Measurements from ENCODE around the gene TSGA10IP. TPM values are rescaled to one million over a fixed set of nuclear protein-coding genes. Genes with fewer than 3 reads are reported as not detected.

The TSGA10IP gene
- total RNA-seq, 1 experiment from 2014 or later = not detected

DNA sequence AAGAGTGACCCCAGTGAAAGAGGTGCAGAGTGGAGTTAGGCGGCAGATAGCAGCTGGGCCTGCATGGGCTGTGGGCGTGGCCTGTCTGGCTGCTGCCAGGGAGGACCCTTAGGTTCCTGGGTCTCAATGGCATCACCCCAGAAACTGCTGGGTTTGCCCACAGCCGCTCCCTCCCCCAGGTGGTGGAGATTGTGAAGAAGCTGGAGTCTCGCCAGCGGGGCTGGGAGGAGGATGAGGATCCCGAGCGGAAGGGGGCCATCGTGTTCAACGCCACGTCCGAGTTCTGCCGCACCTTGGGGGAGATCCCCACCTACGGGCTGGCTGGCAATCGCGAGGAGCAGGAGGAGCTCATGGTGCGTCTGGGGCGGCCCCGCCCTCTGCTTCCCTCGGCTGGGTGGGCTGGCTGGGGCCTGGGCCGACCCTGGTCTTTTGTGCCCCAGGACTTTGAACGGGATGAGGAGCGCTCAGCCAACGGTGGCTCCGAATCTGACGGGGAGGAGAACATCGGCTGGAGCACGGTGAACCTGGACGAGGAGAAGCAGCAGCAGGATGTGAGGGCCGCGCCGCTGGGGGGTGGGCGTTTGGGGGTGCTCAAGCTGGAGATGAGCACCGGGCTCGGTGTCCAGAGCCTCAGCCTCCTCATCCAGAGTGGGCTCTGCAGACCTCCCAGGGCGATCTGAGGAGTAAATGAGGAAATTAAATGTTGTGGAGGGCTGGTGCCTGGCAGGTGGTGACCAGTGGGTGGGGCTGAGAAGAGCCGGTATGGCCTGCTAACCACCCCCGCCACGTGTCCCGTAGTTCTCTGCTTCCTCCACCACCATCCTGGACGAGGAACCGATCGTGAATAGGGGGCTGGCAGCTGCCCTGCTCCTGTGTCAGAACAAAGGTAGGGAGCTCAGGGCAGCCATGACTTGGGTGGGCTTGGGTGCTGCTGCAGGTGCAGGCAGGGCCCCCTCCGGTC is 31.2 kb downstream of the TSGA10IP start:
- no peak for TF ChIP-seq EZH2 (IDR thresholded peaks at IDR 0.05; ENCODE audit: low read depth)
- TF ChIP-seq, protein P1, sequence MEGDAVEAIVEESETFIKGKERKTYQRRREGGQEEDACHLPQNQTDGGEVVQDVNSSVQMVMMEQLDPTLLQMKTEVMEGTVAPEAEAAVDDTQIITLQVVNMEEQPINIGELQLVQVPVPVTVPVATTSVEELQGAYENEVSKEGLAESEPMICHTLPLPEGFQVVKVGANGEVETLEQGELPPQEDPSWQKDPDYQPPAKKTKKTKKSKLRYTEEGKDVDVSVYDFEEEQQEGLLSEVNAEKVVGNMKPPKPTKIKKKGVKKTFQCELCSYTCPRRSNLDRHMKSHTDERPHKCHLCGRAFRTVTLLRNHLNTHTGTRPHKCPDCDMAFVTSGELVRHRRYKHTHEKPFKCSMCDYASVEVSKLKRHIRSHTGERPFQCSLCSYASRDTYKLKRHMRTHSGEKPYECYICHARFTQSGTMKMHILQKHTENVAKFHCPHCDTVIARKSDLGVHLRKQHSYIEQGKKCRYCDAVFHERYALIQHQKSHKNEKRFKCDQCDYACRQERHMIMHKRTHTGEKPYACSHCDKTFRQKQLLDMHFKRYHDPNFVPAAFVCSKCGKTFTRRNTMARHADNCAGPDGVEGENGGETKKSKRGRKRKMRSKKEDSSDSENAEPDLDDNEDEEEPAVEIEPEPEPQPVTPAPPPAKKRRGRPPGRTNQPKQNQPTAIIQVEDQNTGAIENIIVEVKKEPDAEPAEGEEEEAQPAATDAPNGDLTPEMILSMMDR (conservative IDR thresholded peaks at IDR 0.05) = no peak
- BruUV-seq (replicated peaks) = no TSS peak
- H4K20me1 ChIP-seq (ENCODE audit: insufficient read depth) = peaks cover 16% of the 10 kb centered on the region; the same call in 1 of the 2 replicates
- ChIA-PET CTCF (no interaction called here), POLR2A (ENCODE audit: unreplicated experiment) (no interaction called here)
- peaks cover 20% of the 10 kb centered on the region for H3K36me3 ChIP-seq (ENCODE audit: low read depth)
- H3K27me3 ChIP-seq (ENCODE audit: insufficient read depth, low read depth) = no peaks in the 10 kb centered on the region
- H3K9me2 ChIP-seq (ENCODE audit: insufficient read depth) = no peaks in the 10 kb centered on the region
- intact Hi-C loops (cut with micrococcal nuclease; ENCODE audit: unreplicated experiment) = no loop called here
- DNase-seq = no peak
- peaks cover 45% of the 10 kb centered on the region for H3F3A ChIP-seq (ENCODE audit: insufficient read depth, low read depth)
- H3K9me3 ChIP-seq (ENCODE audit: insufficient read depth, low read depth) = no peaks in the 10 kb centered on the region
- no peaks in the 10 kb centered on the region for H3K79me2 ChIP-seq (ENCODE audit: low read depth)
- no peak overlapping the region for H3K27ac ChIP-seq
- no peak overlapping the region for H3K4me2 ChIP-seq
- no peak overlapping the region for H2AFZ ChIP-seq
- H3K4me1 ChIP-seq (replicated peaks; ENCODE audit: insufficient read depth) = no peaks in the 10 kb centered on the region
- no peak overlapping the region for H3K4me3 ChIP-seq

DNA sequence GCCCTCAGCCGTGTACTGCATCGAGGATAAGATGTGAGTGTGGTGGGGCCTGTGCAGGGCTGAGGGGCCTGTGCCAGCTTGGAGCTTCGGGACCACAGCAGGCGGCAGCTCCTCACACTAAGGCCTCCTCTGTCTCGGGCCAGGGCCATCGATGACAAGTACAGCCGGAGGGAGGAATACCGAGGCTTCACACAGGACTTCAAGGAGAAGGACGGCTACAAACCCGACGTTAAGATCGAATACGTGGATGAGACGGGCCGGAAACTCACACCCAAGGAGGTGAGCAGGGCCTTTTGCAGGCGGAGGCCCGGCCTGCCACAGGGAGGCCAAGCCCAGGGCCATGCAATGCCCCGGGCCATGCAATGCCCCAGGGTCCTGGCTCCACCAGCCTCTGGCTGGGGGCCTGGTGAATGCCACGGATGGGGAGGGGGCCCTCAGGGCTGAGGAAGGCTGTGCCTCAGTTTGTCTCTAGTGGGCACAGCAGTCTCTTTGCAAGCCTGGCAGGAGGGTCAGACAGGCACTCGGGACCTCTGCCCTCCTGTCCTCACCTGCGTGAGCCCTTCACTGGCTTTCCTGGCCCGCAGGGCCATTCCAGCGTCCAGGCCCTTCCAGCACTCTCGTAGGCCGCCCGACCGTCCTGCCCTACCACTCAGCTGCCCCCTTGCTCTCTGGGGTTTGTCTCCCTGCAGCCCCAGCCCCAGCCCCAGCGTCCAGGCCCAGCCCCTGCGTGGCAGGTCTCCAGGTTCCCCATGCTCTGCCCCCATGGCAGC is 32.5 kb downstream of the TSGA10IP start:
- no peaks in the 10 kb centered on the region for H3K79me2 ChIP-seq (ENCODE audit: low read depth)
- TF ChIP-seq, protein P1 (conservative IDR thresholded peaks at IDR 0.05) = no peak
- TF ChIP-seq EZH2 (IDR thresholded peaks at IDR 0.05; ENCODE audit: low read depth) = no peak
- peaks cover 32% of the 10 kb centered on the region for H3F3A ChIP-seq (ENCODE audit: insufficient read depth, low read depth)
- intact Hi-C loops (cut with micrococcal nuclease; ENCODE audit: unreplicated experiment) = no loop called here
- BruUV-seq (replicated peaks) = no TSS peak
- H3K36me3 ChIP-seq (ENCODE audit: low read depth) = peaks cover 20% of the 10 kb centered on the region
- H3K4me3 ChIP-seq = no peak overlapping the region
- no peaks in the 10 kb centered on the region for H3K9me3 ChIP-seq (ENCODE audit: insufficient read depth, low read depth)
- ChIA-PET POLR2A (ENCODE audit: unreplicated experiment) (no interaction called here), CTCF (no interaction called here)
- DNase-seq = no peak
- peaks cover 16% of the 10 kb centered on the region; the same call in 1 of the 2 replicates for H4K20me1 ChIP-seq (ENCODE audit: insufficient read depth)
- no peaks in the 10 kb centered on the region for H3K9me2 ChIP-seq (ENCODE audit: insufficient read depth)
- no peaks in the 10 kb centered on the region for H3K27me3 ChIP-seq (ENCODE audit: insufficient read depth, low read depth)
- H3K27ac ChIP-seq = no peak overlapping the region
- H2AFZ ChIP-seq = no peak overlapping the region
- no peaks in the 10 kb centered on the region for H3K4me1 ChIP-seq (replicated peaks; ENCODE audit: insufficient read depth)
- H3K4me2 ChIP-seq = no peak overlapping the region

DNA sequence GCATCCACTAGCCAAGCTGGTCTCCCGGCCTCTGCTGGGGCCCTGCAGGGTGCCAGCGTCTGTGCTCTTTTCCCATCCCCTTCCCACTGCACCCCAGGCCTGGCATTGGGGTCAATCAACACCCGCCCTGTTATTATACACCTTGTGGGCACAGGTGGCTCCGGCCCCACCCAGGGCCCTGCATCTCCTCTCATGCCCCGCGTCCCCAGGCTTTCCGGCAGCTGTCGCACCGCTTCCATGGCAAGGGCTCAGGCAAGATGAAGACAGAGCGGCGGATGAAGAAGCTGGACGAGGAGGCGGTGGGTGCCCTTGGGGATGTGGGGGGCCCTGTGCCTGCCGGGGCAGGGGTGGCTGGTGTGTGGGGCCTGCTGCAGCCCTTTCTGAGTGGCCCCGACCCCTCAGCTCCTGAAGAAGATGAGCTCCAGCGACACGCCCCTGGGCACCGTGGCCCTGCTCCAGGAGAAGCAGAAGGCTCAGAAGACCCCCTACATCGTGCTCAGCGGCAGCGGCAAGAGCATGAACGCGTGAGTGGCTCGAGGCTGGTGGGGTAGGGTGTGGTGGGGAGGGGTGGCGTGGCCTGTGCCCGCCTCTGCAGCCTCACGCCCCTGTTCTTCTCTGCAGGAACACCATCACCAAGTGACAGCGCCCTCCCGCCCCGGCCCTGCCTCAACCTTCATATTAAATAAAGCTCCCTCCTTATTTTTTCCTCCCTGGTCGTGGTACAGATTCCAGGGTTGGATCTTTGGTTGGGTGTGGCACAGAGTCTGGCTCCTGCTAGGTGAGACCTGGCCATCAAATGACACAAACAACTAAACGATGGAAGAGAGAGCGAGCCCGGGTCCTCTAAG is 33.3 kb downstream of the TSGA10IP start:
- Histone ChIP-seq H4K20me1 (ENCODE audit: insufficient read depth) (peaks cover 14% of the 10 kb centered on the region; the same call in 1 of the 2 replicates), H3K9me3 (ENCODE audit: insufficient read depth, low read depth) (no peaks in the 10 kb centered on the region), H3K4me2 (no peak overlapping the region), H3K4me3 (no peak overlapping the region), H3K4me1 (replicated peaks; ENCODE audit: insufficient read depth) (no peaks in the 10 kb centered on the region), H3K79me2 (ENCODE audit: low read depth) (no peaks in the 10 kb centered on the region), H3K36me3 (ENCODE audit: low read depth) (peaks cover 13% of the 10 kb centered on the region), H3K27ac (no peak overlapping the region), H3K9me2 (ENCODE audit: insufficient read depth) (no peaks in the 10 kb centered on the region), H3K27me3 (ENCODE audit: insufficient read depth, low read depth) (no peaks in the 10 kb centered on the region), H3F3A (ENCODE audit: insufficient read depth, low read depth) (peaks cover 30% of the 10 kb centered on the region; the same call in 1 of the 2 replicates), H2AFZ (no peak overlapping the region)
- ChIA-PET CTCF (interaction anchor here (0.6 kb wide), 1 partner anchor 267 kb away, joined by 10 read pairs; no protein-coding TSS in a partner anchor), POLR2A (ENCODE audit: unreplicated experiment) (interaction anchor here (0.6 to 0.7 kb wide), 3 partner anchors 56 to 120 kb away, joined by 3 to 8 read pairs (median 4); no protein-coding TSS in a partner anchor)
- BruUV-seq (replicated peaks) = no TSS peak
- intact Hi-C loops (cut with micrococcal nuclease; ENCODE audit: unreplicated experiment) = no loop called here
- DNase-seq = no peak
- TF ChIP-seq EZH2 (IDR thresholded peaks at IDR 0.05; ENCODE audit: low read depth) = no peak
- TF ChIP-seq, protein P1 (conservative IDR thresholded peaks at IDR 0.05) = no peak

All from PC-9 (cell line).